Non-pigmented ciliary epithelial cell (primary cell): ENCODE data around the gene KDM2B.
"Not testable (repeated sequence)": the region's sequence is repeated elsewhere in the genome, so short reads cannot be mapped to it uniquely, and the experiment has no call there.

Experiments
- DNase-seq: peaks from one replicate; pipeline ENCODE4 v3.0.0-alpha.2; 2010; ENCODE audit warnings: low read depth

The KDM2B gene

DNA sequence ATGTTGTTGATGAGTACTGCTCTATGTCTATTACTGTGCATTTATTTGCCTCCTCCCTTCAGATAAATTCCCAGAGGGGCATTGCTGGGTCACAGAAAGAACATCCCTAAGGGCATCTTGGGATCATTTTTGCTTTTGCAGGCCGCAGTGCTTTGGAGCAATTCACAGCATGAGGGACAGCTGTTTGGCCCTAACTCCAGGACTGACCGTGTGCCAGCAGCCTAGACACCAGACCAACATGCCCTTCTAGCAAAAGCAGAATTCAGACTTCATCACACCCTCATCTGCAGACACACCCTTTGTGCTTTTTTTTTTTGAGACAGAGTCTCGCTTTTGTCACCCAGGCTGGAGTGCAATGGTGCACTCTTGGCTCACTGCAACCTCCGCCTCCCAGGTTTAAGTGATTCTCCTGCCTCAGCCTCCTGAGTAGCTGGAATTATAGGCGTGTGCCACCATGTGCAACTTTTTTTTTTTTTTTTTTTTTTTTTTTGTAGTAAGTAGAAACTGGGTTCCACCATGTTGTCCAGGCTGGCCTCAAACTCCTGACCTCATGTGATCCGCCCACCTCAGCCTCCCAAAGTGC lies 149.9 kb downstream of the KDM2B start:
- no peak for DNase-seq

DNA sequence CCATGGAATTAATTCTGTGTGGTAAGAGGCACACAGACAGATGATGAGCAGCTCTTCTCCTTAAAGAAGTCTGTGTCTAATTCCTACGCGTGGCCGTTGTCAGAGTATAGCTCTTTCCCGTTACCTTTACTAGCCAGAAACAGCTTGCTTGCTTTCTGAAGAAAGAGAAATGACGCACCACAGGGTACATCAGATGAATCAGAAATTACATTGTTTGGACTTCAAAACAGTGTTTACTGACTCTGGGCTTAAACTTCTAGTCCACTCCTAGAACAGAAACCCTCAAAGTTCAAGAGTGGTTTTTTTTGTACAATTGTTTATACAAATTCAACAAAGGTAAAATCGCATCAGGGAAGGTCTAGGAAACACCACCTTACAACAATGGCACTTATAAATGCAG lies 151.9 kb downstream of the KDM2B start:
- no peak for DNase-seq

DNA sequence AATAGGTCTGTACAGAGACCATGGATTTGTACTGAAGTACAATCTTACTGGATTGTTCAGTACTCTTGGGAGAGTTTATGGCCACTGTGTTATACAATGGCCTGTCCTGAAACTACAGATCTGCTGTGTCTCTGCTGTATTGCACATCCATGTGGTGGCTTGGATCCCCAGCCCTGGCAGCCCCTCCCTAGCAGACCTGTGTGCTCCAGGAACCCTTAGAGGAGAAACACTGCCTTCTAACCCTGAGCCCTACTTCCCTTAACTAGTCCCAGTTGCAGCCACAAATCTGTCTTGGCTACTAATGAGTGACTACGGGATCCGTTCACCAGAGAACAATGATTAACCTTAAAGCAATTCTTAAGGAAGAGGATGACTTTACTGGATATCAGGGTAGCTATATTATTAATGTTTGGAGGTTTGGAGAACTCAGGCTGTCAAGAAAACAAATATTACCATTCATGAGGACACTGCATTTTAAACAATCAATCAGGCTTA lies 153.2 kb downstream of the KDM2B start:
- DNase-seq, result no peak

DNA sequence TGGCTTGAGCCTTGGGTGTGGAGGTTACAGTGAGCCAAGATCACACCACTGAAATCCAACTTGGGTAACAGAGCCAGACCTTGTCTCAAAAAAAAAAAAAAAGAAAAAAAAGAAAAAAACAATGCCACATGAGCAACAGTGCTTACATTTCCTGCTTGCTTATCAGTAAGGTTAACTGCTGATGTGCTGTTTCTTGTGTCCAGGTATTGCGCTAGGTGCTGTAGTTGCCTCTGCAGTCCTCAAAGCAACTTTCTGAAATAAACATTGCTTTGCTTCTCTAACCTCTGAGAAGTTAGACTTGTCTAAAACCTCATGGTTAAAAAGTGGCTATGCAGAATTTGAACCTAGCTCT lies 156.2 kb downstream of the KDM2B start:
- no peak for DNase-seq

DNA sequence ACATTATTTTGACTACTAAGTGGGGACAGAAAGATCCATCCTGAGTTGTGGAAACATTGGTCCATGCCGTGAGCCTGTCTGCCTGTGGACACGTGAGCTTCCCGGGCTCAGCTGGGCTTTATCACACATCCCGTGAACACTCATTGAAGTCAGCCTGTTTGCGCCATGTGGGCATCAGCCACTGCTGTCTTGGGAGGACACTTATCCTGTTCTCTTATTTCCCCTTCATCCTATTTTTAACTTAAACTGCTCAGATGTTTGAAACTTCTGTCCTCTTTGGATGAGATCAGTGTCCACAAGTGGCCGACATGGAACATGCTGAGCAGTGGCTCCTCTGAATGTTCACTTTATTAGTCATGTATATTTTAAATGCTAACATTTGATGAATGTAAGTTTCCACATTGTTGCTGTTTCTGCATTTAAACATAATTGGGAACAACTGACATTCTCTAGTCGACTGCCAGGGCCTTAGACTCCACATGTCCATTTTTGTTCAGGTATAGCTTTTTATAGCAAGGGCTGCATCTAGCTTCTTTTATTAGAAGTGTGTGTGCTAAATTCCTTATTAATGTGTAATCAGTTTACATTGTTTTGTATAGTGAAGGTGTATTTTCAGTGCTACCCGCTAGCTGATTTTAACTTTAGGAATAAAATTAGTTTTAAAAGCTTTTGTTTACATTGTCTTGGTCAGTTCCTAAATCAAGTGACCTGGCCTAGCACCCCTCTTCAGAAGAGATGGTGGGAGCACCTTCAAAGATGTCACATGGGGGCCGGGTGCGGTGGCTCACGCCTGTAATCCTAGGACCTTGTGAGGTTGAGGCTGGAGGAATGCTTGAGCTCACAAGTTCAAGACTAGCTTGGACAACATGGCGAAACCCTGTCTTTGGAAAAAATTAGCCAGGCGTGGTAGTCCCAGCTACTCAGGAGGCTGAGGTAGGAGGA lies 156.9 kb downstream of the KDM2B start:
- no peak for DNase-seq

DNA sequence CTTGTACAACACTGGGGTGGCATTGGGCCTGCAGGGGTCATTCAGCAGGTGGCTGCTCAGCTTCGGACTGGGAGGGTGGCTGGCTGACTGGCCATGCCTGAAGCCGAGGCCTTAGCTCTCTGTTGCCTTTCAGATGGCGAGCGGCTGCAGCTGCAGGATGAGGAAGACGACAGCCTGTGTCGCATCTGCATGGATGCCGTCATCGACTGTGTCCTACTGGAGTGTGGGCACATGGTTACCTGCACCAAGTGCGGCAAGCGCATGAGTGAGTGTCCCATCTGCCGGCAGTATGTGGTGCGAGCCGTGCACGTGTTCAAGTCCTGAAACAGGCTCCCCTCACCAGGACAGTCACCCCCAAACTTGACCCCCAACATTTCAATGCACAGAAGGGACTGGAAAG lies 157.6 kb downstream of the KDM2B start:
- no peak for DNase-seq

DNA sequence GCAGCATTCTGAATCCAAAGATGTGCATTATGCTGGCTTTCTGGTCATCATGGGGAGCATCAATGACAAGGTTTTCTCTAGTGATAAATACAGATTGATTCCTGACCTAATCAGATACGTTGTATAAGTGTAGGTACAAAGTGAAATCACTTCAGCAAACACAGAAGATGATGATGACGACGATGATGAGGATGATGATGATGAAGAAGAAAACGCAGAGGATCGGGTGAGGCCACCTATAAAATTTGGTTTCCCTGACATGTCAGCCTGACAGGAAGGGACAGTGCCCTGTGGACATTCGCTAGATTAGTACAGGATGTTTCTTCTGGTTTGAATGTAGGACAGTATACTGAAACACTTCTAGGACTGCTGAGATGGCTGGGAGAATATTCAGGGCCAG lies 160.7 kb downstream of the KDM2B start:
- no peak for DNase-seq

DNA sequence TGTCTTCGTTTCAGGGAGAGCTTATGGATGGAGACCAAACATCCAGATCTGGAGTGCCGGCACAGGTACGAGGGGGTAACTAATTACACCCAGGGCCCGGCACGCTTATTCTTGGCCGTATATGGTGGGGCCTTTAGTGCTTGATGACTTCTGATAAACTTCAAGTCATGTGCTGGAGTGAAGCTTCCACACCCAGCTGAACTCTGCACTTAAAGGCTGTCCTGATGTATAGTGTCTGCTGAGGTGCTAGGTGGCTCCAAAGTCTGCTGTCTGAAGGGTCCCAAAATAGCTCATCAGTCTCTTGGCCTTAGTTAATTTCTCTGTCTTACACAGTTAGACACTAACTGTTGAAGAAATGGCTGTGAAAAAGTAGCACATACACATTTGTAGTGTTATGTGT lies 163.0 kb downstream of the KDM2B start:
- no peak for DNase-seq

DNA sequence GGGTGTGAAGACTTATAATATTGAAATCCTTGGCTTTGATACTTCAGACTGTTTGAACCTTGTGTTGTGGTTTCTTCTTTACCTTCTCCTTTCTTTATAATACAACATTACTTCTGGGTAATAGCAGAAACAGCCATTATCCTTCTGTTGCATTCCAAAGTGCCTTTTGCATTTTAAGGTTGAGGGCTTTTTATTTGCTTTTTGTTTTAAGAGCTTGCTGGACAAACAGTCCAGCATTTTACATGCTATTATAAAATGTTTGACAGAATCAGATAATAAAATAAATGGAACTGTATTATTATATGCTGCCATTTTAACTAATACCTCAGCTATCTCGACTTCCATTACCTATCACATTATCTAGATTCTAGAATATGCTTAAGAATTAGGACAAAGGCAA lies 166.9 kb downstream of the KDM2B start:
- DNase-seq, result no peak

DNA sequence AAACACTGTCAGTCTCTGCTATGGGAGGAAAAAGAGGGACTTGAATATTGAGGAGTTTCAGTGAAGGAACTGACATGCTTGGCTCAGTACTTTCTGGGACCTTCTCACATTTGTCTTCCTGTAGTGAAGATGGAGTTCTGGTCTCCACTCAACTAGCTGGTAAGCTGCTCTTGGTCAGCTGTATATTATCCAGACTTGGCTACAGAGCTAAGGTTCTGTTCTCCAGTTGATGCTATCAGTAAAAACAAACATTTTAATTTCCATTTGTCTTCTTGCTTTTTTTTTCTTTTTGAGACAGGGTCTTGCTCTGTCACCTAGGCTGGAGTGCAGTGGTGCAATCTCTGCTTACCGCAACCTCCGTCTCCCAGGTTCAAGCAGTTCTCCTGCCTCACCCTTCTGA lies 175.6 kb downstream of the KDM2B start:
- no peak for DNase-seq

DNA sequence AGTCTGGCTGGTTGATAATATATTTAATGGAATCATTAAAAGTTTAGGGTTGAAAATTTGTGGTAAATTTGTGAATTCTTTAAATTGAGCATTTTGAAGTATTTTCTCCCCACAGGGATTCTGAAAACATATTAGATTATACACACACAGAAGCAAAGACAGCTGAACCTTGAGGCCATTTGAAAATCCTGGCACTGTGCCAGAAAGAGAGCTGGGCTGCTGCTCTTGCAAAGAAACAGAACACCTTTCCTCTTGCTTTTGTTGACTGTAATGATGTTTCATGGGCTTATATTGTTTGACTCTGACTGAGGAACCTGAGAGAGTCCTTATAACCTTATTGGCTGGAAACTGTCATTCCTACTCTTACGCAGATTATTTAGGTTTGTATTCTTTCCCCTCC lies 176.1 kb downstream of the KDM2B start:
- no peak for DNase-seq

DNA sequence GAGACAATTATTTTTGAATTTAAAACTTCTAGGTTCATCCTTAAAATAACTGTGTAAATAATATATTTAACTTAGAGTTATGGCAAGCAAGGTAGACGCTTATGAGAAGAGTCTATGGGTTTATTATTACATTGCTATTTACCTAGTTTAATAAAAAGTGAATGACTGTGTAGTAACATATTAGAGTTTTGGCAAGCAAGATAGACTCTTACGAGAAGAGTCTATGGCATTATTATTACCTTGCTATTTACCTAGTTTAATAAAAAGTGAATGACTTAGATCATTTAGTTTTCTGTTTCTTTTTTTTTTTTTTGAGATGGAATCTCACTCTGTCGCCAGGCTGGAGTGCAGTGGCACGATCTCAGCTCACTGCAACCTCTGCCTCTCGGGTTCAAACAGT lies 177.1 kb downstream of the KDM2B start:
- no peak for DNase-seq

DNA sequence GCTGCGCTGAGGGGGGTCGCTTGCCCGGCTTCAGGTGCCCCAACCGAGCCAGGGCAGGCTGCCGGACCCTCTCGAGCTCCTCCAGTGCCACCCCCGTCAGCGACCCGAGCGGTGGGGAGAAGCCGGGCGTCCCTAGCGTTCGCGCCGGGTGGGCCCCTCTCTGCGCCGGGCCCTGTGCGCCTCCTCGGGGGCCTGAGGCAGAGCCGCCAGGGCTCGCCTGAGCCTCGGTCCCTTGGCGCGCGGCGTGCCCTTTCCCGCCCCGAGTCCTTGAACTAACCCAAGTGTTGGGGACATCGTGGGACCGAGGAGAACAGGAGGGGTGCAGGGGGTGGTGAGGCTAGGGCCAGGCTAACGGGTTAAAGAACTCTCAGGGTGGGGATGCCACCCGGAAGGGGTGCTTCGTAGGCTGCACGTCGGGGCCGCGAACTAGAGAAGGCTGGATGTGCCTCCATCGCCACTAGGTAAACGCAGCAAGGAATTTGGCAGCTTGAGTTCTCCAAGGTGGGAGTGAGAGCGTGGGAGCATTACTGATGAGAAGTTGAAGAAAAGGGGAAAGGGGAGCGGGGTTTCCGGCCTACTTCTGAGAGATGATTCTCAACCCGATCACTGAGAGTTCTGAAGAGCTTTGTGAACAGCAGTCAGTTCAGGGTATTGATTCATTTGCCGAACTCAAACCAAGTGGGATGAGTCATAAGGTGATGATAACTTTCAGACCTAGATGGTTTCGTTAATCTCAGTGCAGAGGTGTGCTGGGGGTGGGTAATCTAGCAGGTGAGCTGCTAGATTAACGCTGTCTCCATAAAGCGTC lies 180.3 kb downstream of the KDM2B start:
- no peak for DNase-seq

DNA sequence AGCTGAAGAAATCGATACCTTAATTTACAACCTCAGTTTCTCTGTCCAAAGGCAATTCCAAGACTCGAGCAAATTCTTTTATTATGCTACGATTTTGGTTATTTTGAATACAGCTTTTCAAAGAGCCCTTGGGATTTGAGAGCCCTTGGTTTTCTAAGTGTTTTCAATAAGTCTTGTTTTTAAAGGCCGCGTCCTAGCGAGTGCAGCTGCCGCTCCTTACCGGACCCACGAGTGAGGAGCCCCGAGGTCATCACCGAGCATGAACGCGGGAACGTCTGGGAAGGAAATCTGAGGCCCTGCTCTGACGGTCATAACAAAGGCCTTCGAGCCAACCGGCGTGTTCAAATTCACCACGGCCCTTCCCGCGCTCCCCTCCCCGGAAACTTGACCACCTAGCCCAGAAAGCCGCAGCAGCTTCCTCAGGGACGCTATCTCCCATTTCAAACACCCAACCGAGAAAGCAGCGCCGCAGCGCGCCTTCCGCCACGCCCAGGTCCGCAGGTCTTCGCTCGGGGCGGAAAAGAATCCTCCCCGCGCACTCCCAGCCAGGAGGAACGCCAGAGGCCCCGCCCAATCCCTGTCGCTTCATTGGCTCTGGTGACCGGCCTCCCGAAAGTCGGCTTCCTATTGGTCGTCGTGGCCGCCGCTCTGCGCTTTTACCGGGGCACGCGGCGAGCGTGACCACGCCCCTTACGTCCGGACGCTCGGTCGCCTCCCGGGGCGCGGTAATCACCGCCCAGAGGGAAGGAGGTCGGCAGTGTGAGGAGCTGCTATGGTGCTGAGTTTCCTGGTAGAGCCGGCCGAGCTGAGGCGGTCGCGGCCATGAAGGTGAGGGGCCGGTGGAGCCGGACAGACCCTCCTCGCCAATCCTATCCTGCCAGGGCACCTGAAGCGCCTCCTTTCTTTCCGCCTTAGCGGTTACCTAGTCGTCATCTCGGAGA lies 181.2 kb downstream of the KDM2B start, which contains the start of gene RNF34:
RNF34 (plus strand) TSS at position 728 of the 941 bp plus-strand sequence; CDS start at position 823, 95 bp downstream.
- peak; percentile 79 for DNase-seq

DNA sequence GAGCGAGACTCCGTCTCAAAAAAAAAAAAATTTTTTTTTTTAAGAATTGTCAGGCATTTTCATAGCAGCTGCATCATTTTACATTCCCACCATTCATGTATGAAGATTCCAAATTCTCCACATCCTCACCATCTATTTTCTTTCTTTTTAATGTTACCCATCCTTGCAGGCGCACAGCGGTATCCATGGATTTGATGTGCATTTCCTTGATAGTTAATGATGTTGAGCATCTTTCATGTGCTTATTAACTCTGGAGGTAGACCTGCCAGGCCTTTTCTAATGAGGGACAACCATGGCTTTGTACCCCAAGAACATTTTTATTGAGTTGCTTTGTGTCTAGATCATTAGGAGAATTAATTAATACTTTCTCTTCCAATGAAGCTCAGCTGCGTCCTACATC lies 182.5 kb downstream of the KDM2B start:
- DNase-seq, result no peak

DNA sequence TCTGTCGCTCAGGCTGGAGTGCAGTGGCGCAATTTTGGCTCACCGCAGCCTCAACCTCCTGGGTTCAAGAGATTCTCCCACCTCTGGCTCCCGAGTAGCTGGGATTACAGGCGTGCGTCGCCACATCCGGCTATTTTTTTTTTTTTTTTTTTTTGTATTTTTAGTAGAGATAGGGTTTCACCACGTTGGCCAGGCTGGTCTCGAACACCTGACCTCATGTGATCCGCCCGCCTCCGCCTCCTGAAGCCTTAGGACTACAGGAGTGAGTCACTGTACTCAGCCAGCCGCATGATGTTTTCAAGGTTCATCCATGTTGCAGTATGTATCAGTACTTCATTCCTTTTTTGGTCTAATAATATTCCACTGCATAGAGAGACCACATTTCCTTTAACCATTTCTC lies 183.3 kb downstream of the KDM2B start:
- DNase-seq, result no peak

DNA sequence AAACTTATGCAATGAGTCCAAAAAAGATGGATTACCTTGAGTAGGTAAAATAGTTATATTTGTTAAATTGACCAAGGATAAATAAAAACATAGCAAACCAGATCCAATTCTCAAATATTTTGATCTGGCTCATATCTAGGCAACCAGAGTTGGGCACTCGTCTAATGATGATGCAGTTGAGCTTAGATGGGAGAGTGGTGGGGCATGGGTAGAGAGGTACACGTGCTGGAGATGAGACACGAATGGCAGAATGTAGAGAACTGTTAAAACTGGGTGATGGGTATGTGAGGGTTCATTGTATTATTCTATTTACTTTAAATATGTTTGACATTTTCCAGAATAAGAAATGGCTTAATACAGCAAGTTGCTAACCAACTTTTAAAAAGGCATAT lies 188.5 kb downstream of the KDM2B start:
- no peak for DNase-seq

DNA sequence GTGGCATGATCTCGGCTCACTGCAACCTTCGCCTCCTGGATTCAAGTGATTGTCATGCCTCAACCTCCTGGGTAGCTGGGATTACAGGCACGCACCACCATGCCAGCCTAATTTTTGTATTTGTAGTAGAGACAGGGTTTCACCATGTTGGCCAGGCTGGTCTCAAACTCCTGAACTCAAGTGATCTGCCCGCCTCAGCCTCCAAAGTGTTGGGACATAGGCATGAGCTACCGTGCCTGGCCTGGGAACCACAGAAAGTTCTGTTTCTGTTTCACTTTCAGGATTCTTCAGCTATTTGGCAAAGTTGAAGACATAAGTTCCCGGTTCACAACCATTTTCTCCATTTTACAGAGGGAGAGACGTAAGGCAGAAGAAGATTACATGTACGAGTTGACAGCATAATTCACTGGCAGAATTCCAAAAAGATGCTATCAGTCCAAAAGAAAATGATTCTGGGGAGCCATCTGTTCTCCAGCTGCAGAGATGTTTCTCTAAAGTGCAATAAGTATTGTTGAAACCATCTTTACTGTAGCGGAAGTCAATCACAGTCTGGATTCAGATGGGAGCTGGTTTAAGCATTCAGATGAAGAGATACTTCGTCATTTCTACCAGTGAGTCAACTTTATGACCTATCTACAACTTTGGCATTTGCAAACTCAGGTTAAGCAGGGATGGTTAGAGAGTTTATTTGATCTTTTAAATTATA lies 189.1 kb downstream of the KDM2B start:
- DNase-seq, result peak; percentile 36

DNA sequence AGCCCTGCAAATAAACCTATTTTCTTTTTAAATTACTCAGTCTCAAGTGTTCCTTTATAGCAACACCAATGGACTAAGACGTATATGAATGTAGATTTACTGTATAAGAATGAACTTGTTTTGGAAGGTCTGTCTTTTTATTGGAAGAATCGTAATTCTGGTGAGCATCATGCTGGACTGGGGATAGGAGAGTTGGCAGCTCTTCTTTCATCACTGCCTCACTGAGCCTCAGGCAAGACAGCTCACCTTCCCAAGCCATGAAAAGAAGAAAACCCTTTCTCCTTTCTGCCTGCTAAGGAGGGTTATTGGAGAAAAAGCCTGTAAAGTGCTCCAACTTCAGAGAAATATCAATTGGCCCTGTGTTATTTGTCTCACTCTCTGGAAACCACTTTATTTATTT lies 190.0 kb downstream of the KDM2B start:
- no peak for DNase-seq

DNA sequence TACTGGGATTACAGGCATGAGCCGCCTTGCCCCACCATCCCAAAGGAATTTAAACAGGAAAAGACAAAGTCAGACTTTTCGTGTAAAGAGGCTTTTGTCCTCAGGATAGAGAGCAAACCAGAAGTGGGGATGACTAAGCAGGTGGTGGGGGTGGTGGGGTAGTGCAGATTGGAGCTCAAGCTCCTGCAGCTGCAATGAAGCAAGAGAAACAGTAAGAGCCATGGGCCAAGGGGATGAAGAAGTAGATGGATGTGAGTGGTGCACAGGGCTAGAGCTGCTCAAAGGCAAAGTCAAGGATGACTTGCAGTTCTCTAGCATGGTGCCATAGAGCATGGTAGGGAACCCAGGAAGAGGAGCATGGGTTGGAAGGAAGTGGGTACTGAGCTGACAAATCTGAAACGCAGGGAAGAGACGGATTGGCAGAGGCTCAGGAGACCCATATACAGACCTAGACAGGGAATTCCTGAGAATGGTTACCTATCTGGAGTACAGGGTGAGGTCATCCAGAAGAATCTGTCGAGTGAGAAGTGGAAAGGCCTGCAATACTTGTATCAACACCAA lies 192.3 kb downstream of the KDM2B start:
- DNase-seq, result peak; percentile 38

DNA sequence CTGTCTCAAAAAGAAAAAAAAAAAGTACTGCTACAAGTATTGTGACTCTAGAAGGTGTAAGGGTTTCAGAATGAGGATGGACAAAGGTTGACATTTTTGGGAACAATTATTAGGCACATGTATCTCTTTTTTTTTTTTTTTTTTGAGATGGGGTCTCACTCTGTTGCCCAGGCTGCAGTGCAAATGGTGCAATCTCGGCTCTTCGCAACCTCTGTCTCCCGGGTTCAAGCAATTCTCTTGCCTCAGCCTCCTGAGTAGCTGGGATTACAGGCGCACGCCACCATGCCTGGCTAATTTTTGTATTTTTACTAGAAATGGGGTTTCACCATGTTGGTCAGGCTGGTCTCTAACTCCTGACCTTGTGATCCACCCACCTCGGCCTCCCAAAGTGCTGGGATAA lies 195.9 kb downstream of the KDM2B start:
- not testable (repeated sequence) for DNase-seq
